ENCODE data around the gene ZIC4.

- no peak for TF ChIP-seq ZNF274 (IDR thresholded peaks at IDR 0.05; ENCODE audit: low read depth, low read length)
- TF ChIP-seq YY1 (IDR thresholded peaks at IDR 0.05; ENCODE audit: insufficient read depth, insufficient read length): no peak
These were observed 4.9 kb downstream of the ZIC4 start for GRCh38 chr3:147401421-147401820.

Data from NT2/D1 (cell line).